NCI-H1694 (cell line): Measurements from ENCODE around the gene MPV17L2.
"Not testable (repeated sequence)": the region's sequence is repeated elsewhere in the genome, so short reads cannot be mapped to it uniquely, and the experiment has no call there.

Source experiments
- DNase-seq: peaks from one replicate; lab custom pipeline; 2025; lab: John Stamatoyannopoulos, UW

Gene MPV17L2

DNA sequence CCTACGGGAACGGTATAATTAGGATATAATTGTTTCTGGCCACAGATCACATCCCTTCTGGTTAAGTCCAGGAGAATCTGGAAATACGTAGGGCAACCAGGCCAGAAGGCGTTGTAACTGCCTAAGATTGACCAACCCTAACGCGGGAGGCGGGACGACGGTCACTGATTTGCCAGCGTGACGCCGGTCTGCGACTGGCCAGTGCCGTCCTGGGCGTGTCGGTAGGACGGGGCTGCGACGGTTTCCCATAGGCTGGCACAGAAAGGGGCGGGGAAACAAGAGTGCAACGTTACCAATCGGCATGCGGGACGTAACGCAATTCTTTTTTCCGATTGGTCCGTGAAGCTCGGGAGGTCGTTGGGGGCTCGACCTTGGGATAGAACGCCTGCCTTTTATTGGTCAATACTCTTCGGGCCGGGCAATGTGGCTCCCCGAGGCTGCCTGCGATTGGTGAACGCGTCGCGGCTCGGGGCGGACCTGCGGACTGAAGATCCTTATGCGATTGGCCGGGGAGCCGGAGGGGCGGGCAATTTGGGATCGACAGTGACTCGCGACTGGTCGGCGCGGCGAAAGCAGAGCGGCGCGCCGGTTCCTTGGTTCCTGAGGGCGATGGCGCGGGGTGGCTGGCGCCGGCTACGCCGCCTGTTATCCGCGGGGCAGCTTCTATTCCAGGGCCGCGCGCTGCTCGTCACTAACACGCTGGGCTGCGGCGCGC lies at the start of gene MPV17L2:
MPV17L2 (plus strand) TSS at position 546 of the 715 bp plus-strand sequence; CDS start at position 610, 64 bp downstream.
- DNase-seq, result peak; percentile 100

DNA sequence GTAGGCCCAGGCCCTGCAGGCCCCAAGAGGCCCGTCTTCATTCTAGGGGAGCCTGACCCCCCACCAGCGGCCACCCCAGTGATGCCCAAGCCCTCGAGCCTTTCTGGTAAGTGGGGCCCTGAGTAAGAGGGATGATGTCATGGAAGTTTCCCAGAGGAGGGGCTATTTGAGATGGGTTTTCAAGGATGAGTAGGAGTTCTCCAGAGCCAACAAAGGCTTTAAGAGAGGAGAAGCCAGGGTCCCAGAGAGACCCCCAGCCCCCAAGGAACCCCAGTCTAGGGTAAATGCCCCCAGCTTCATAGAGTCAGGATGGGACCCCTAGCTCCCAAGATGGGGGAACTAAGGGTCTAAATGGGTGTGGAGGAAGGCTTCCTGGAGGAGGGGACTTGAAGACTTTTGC lies 49.1 kb upstream of the MPV17L2 start:
- DNase-seq, result no peak

DNA sequence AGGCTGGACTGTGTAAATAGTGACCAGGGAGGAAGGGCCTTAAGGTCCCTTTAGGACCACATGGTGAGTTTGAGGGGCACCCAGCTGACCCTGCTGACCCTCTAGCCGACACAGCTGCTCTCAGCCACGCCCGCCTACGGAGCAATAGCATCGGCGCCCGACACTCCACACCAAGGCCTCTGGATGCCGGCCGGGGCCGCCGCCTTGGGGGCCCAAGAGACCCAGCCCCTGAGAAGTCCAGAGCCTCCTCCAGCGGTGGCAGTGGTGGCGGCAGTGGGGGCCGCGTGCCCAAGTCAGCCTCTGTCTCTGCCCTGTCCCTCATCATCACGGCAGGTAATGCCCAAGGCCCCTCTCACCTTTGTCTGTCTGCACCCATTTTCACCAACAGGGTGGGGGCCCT lies 48.7 kb upstream of the MPV17L2 start:
- DNase-seq, result no peak

DNA sequence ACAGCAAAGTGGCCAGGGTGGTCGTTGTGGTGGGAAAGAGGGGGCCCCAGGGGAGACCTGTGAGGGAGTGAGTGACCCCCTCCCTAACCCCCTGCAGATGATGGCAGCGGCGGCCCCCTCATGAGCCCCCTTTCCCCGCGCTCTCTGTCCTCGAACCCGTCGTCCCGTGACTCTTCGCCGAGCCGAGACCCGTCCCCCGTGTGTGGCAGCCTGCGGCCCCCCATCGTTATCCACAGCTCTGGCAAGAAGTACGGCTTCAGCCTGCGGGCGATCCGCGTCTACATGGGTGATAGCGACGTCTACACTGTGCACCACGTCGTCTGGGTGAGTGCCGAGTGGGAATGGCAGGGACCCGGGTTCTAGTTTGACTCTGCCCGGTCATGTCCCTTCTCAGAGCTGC lies 48.1 kb upstream of the MPV17L2 start:
- DNase-seq, result no peak

DNA sequence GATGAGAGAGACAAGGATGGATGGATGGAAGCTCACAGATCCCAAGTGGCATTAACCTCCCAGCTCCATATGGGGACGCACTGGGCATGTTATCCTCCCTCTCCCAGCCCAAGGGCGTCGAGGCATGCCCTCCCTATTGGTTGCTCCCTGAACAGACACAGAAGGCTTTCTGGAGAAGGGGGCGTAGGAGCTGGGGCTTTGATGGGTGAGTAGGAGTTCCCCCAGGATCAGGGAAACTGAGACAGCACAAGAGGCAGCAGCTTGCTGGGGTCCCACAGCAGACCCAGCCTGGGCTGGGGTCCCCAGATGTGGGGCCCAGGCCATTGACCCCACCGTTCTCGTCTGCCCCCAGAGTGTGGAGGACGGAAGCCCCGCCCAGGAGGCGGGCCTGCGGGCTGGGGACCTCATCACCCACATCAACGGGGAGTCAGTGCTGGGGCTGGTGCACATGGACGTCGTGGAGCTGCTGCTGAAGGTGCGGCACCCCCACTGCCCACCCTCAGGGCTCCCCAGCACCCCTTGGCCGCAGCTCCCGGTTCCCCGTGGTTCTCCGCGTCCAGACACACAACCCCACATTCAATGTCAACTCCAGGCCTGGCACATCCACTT lies 47.5 kb upstream of the MPV17L2 start:
- no peak for DNase-seq

DNA sequence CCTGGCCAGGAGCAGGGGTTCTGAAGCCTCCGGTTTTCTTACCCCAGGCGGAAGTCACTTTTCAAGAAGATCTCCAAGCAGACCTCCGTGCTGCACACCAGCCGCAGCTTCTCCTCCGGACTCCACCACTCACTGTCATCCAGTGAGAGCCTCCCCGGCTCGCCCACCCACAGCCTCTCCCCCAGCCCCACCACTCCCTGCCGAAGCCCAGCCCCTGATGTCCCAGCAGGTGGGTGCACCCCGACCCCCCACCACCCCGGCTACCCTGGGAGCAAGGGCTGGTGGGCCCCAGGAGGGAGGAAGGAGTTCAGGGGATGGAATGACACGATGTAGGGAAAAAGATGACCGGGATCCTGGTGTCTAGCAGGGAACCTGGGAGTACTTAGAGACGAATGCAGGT lies 45.6 kb upstream of the MPV17L2 start:
- no peak for DNase-seq

DNA sequence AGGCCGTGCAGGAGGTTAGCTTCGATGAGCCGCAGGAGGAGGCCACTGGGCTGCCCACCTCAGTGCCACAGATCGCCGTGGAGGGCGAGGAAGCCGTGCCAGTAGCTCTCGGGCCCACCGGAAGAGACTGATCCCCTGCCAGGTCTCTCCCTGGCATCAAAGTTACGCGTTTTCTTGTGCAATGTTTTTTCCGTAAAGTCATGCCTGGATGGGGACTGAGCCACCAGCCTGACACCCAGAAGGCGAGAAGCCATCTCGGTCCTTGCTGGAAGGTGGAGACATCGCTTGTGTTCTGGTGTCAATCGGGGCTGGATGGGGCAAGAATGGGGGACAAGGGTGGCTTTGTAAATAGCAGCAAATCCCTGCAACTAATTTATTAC lies 43.4 kb upstream of the MPV17L2 start:
- no peak for DNase-seq

DNA sequence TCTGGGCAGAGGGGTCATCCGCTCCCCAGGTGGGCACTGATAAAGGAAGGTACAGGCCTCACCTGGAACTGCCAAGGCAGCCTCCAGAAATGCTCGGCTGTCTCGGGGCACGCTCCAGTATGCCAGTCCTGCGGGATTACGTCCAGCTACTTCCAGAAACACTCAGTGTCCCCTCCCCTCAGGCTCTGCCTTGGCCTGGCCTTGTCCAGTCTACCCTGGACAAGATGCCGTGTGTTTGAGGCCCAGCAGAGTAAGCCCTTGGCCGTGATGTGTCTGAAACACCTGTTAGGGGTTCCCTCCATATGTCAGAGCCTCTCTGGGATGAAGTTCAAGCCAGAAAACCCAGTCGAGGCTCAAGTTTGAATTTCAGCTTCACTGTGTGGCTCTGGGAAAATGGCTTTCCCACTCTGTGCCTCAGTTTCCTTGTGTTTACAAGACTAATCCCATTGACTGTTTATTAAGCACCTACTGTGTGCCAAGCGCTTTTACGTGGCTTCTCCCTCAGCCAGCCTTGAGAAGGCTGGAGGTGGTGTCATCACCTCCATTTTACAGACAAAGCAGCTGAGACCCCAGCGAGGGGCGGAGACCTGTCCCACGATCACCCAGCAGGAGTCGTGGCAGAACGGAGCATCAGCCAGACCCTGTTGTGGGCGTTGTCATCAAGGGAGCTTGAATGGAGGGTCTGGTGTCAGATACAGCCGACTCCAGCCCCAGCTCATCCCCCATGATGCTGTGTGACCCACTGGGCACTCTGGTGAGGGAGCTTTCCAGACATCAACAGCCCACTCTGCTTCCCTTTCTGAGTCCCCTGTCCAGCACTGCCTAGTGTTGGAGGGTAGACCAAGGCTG lies 42.0 kb upstream of the MPV17L2 start:
- DNase-seq, result no peak

DNA sequence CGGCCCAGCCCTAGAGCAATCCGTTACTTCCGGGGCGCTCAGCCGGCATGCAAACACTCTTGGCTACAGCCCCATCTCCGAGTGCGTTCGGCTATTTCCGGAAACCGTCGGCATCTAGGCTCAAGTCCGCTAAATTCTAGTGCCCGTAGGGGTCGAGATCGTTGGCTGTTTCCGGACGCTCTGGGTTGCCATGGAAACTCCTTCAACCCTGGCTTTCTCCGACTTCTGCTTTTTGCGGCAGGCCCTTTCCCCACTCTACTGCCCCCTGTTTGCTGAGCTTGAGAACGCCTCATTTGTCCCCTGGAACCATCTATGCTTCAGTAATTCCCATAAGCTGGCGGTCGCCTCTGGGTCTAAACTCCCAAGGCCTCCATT lies 40.6 kb upstream of the MPV17L2 start:
- DNase-seq, result peak; percentile 97

DNA sequence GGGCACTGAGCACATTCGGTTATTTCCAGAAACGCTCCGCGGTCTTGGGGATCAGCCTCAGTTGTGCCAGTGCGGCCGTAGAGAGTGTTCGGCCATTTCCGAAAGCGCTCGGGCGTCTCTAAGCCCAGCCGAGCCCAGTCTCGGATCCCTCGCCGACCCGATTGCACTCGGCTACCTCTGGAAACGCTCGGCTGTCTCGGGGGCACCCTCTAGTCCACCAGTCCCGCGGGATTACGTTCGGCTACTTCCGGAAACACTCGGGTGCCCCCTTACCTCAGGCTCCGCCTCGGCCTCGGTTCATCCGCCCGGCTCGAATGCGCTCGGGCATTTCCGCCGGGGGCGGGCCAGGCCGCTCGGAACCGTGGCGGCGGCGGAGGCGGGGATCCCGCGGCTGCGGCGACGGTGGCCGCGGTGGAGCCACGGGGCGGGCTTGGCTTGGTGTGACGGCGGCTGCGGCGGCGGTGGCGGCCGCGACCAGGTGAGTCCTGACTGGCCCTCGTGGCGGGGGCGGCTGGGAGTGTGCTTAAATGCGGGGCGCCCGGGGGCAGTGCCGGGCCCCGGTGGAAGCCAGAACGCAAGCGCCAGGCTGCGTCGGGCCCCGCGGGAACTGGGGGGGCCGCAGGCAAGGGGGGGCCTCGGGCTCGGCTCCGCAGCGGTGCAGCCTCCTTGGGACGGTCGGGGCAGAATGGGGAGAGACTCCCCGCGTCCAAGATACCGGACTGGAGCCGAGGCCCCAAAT lies 40.0 kb upstream of the MPV17L2 start, which contains the start of gene PIK3R2:
PIK3R2 (plus strand) TSS at position 347 of the 739 bp plus-strand sequence. CDS start 2,717 bp downstream, outside the sequence.
- DNase-seq, result peak; percentile 99

DNA sequence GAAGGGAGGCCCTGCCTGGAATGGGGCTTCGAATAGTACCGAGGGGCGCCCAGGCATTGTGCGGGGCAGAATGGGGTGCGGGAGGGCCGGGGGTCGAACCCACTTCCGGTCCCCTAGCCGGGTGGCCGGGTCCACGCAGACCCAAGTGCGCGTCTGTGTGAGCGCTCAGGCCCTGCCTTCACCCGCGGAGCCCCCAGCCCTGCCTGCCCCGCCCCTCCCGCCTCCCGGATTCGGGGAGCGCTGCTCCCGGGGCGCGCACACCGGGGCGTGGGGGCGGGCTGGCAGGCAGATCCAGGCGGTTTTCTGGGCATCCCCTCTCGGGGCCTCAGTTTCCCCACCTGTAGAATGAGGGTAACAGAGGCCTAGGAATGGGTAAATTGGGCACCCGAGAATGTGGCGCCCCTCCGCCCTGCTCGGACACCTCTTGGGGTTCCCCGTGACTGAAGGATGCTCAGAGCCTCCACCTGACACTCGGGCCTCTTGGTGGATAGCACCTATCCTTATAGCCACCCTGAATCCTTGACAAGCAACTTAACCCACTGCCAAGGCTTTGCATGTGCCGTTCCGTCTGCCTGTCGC lies 39.4 kb upstream of the MPV17L2 start:
- DNase-seq, result no peak

DNA sequence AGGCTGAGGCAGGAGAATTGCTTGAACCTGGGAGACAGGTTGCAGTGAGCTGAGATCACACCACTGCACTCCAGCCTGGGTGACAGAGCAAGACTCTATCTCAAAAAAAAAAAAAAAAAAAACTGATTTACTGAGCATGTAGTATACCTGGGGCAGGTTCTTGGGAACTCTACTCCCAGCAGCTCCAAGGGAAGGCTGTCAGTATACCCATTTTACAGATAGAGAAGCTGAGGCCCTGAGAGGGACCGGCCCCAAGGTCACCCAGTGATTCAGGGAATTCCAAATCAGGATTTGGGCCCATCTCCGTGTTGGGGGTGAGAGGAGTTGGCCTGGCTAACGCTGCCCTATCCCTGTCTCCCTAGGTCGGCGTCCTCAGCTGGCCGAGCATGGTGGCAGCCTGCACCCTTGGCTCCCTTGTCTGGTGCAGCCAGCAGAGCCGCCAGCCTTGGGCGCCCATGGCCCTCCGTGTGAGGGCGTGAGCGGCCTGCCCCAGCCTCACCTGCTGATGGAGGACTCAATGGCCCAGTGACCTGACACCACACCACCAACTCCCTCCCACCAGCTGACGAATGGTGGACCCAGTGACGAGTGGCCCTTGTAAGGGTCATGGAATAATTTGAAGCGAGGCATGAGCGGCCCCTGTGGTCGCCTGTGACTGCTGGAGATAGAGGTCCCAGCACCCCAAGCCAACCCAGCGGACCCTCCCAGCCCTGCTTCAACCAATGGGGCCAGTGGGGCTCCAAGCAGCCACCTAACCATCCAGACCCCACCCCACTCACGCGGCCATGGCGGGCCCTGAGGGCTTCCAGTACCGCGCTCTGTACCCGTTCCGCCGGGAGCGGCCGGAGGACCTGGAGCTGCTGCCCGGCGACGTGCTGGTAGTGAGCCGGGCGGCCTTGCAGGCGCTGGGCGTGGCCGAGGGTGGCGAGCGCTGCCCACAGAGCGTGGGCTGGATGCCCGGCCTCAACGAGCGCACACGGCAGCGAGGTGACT lies 37.6 kb upstream of the MPV17L2 start:
- no peak for DNase-seq

DNA sequence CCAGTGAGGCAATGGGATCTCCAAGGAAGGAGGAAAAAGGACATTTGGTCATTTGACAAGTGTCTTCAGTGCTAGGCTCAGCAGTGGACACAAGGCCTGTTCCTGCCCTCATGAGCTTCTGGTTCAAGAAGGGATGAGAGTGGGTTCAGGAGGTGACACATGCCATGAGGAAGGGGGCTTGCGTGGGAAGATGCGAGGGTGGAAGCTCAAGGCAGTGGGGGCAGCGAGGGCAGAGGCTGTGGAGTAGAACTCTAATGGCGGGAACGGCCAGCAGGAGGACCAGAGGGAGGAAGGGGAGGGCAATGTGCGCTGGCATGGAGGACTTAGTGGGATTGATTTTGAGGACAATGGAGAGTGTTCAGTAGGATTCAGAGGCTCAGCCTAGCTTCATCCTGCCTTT lies 36.8 kb upstream of the MPV17L2 start:
- DNase-seq, result no peak

DNA sequence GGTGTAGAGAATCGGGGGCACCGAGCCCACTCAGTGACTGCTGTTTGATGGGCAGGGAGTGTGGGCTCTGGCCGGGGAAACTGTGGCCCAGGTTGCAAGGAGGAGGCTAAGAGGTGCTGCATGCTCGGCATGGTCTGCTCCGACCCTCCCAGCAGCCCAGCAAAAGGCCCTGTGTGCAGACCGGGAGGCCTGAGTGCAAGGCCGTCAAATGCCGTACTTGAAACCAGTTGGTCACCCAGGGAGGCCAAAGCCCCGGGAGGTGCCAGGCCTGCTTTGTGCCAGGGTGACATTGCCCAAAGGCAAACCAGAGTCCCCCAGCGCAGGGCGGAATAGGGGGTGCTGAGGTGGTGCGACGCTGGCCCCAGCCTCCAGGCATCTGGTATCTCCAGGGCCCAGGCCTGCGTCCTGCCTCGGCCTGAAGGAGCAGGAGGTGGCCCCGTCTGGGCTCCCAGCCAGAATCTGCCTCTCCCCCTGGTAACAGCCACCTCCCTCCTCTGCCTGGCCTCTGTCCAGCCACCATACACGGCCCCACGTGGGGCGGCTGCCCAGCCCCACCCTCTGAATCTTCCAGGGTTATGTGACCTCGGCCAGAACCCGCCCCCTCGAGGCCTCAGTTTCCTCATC lies 36.1 kb upstream of the MPV17L2 start:
- DNase-seq, result peak; percentile 92

DNA sequence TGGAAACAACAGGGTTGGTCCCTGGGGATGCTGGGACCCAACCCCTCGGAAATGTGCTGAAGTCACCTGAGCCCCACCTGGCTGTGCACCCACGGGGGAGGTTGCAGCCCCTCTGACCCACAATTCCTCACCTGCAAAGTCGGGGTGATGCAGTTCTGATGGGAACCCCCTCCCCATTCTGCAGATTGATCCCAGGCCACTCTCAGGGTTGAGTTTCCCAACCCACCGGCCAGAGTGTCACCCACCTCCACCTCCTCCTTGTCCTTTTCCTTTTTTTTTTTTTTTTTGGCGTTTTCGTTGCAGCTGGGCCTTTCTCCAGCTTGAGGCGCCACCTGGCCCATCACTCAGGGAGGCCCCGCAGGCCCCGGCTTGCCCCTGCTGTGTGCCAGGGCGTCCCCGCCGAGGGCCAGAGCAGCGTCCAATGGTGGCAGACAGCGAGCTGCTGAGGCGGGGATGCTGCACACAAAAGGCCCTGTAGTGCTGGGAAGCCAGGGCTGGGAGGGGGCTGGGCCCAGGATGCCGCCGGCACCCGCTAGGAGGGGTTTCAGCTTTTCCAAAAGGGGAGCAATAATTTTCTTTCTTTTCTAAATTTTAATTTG lies 35.5 kb upstream of the MPV17L2 start:
- peak; percentile 93 for DNase-seq

DNA sequence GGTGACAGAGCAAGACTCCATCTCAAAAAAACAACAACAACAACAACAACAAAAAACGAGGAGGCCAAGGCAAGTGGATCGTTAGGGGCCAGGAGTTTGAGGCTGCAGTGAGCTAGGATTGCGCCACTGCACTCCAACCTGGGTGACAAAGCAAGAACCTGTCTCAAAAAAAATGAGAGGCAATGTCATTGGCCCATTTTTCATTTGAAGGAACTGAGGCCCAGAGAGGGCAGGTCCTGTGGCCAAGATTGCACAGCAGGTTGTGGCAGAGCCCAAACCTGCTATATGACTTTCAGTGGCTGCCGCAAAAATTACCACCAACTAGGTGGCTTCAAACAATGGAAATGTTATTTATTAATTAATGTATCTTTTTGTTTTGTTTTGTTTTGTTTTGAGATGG lies 34.6 kb upstream of the MPV17L2 start:
- DNase-seq, result no peak

DNA sequence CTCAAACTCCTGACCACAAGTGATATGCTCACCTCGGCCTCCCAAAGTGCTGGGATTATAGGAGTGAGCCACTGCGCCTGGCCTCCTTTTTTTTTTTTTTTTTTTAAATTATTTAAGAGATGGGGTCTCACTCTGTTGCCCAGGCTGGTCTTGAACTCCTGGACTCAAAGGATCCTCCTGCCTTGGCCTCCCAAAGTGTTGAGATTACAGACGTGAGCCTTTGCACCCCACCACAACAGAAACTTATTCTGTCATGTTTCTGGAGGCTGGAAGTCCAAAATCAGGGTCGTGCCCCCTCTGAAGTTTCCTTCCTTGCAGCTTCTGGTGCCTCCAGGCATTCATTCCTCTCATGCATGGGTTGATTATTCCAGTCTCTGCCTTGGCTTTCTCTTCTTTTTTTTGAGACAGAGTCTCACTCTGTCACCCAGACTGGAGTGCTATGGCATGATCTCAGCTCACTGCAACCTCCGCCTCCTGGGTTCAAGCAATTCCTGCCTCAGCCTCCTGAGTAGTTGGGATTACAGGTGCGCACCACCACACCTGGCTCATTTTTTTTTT lies 33.9 kb upstream of the MPV17L2 start:
- not testable (repeated sequence) for DNase-seq

DNA sequence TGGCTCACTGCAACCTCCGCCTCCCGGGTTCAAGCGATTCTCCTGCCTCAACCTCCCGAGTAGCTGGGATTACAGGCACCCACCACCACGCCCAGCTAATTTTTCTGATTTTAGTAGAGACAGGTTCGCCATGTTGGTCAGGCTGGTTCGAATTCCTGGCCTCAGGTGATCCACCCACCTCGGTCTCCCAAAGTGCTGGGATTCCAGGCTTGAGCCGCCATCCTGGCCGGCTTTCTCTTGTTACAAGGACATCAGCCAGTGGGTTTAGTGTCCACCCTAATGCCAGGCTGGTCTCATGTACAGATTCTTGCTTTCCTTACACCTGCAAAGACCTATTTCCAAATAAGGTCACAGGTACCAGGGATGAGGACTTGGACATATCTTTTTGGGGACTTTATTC lies 33.2 kb upstream of the MPV17L2 start:
- DNase-seq, result no peak

DNA sequence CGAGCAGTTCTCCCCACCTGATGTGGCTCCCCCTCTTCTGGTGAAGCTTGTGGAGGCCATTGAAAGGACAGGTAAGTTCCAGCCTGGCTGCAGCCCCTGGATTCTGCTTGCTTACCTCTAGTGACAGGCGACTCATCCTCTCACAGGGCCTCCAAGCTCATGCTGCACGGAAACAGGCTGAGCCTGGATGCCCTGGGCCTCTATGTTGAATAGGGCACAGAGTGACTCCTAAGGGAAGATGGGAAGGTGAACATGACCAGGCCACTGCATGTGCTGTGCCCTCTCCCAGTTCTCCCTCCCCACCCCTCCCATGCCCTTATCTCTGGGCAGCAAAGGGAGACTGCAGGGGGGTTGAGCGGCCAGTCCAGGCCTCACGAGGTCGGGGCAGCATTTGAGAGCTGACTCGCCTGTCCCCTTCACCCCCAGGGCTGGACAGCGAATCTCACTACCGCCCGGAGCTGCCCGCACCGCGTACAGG lies 32.5 kb upstream of the MPV17L2 start:
- no peak for DNase-seq
